GM08714 (cell line): ENCODE measurements around the gene EFL1.

Experiments
- H3K4me3 ChIP-seq: fragments of 200-500 bp; sonication (Bioruptor generic); 2 replicates; pipeline ENCODE4 v1.5.1; 2014; ENCODE audit warnings: mild to moderate bottlenecking, low read length, inconsistent platforms
- ZNF274 ChIP-seq: IDR thresholded peaks from 2 replicates; pipeline ENCODE4 v1.6.1; 2012; ENCODE audit warnings: mild to moderate bottlenecking, low read depth, low read length

The EFL1 gene

DNA sequence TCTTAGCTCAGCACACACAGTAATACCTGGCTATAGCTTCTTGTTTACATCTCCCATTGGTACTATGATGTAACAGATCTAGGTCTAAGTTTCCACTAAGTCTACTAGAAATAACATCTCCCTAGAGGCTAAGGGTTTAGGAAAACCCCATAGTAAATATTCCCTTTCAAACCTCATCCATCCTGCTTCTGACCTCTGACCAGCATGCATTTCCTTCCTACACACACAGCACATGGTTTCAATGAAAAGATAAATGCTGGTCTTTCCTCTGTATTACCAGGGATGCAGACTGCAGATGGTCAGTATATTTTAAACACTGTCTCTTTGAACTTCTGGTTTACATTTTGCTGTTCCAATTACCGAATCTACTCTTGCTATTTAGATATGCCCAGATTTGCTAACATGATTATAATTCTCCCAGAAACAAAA lies 96.6 kb downstream of the EFL1 start:
- H3K4me3 ChIP-seq, result no peak overlapping the region
- no peak for TF ChIP-seq ZNF274

DNA sequence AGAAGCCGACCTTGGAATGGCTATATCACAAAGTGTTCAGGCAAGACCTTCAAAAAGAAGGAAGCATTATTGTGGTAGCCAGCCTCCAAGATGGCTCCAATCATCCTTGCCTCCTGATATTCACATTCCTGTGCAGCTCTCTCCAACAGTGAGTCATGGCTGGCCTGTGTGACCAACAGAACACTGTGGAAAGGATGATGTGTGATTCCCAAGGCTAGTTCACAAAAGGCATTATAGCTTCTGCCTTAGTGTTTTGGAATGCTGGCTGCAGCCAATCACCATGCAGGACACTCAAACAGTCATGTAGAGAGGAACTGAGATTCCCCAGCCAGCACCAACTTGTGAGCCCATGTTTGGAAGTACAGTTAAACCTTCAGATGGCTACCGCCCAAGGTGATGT lies 102.6 kb downstream of the EFL1 start:
- no peak for TF ChIP-seq ZNF274
- H3K4me3 ChIP-seq, result no peak overlapping the region

DNA sequence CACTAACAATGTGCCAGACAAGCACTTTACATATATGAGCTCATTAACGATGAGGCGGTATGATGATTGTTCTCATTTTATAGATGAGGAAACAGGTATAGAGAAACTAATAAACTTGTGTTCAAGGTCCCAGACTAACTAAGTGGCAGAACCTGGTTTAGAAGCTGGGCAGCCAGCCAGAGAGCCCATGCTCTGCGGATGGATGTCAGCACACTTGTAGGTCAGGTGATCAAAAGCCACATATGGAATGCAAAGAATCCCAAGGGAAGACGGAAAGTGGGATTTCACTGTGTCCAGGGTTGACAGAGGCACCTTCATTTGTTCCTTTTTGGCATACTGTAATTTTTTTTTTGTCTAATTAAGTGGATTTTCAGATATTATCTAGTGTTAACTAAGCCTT lies 103.7 kb downstream of the EFL1 start:
- no peak overlapping the region for H3K4me3 ChIP-seq
- no peak for TF ChIP-seq ZNF274

DNA sequence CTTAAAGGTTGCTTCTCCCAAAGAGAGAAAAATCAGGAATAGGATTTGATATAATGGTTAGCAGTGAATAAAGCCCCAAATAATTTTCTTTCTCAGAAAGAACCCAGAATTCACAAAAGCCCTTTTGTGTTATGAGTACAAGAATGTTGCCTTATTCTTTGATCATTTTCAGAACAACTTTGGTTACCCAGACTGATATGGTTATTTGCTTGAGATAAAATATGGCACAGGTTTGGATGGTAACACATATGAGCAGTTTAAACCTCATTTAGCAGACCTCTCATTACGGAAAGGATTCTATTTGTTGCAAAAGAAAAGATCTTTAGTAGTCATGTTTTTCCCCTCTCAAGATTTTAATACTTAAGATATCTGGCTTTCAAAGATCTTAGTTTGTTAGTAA lies 111.9 kb downstream of the EFL1 start:
- TF ChIP-seq ZNF274, result no peak
- H3K4me3 ChIP-seq, result no peak overlapping the region

DNA sequence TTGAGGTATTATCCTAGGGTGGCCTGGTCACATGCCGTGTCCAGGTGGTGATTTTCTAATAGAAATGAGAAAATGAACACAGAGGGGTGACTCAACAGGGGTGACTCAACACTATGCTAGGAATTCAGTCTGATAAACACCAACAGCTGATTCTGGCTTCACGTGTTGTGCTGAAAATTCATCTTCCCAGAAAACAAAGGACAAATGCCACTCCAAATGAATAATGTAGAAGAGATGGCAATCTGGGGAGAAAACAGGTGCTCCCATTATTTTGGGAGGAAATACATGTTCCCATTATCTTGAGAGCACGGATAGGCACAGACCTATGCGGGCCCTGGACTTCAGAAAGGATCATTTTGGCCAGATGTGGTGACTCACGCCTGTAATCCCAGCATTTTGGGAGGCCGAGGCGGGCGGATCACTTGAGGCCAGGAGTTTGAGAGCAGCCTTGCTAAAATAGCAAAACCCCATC lies 115.5 kb downstream of the EFL1 start:
- no peak overlapping the region for H3K4me3 ChIP-seq
- TF ChIP-seq ZNF274, result no peak

DNA sequence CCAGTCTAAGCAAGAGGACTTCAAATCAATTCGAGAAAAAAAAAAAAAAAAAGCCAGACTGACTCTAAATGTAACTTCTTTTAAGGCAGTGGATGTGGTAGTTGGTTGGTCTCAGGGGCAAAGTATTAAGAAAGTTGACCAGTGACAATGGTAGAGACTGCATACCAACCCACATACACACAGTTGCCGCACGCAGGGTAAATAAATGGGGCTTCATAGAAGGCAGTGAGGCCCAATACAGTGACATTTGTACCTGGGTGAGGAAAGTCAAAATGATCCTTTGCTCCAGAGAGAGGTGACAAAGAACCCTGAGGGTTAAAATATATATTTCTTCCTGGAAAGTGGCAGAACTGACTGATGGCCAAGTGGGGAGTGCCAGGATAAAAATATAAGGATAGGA lies 116.0 kb downstream of the EFL1 start:
- no peak for TF ChIP-seq ZNF274
- H3K4me3 ChIP-seq, result no peak overlapping the region

DNA sequence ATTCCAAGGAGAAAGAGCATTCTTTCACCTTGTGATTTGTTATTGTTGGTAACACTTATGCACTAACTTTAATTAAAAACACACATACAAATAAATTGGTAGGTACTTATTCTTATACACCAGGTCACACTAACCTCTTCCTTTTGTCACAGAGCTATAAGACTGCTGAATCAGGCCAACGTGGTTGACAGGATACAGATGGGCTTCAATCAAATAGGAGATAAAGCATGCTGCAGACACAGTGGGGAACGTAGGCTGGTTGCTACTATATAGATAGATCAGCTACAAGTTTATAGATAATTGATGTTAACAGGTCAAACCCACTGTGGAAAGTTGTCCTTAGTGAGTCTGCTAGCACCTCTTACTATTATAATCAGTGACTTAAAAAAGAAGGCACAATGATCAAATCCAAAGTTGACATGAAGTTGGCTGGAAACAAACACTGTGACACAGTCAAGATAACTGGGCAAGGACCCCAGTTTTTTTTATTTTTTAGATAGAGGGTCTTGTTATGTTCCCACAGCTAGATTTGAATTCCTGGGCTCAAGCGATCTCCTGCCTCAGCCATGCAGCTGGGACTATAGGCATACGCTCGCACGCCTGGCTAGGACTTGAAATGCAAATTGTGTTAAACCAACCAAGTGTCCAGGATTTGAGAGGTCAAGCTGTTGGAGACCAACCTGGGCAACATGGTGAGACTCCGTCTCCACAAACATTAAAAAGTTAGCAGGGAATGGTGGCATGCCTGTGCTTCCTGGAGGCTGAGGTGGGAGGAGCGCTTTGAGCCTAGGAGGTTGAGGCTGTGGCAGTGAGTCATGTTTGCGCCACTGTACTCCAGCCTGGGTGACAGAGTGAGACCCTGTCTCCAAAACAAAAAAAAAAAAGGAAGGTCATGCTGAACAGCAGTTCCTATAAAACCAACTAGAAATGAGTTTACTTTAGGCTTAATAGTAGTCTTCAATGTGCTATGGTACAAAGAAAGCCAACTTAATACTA lies 118.8 kb downstream of the EFL1 start:
- no peak for TF ChIP-seq ZNF274
- no peak overlapping the region for H3K4me3 ChIP-seq

DNA sequence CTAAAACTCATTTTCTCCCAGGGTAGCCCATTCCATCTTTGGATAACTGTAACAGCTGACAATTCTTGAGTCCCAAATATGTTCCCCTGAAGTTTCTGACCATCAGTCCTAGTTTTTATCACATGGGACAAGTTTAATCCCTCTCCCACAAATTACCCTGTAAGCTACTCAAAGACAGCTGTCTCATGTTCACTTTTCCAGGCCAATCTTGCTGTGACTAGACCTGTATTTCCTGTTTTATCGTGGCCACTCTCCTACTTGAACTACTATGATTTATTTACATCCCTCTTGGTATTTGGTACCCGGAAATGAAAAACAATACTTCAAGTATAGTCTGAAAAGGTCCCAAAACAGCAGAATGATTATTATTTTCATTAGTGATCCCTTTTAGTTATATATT lies 121.6 kb downstream of the EFL1 start:
- no peak for TF ChIP-seq ZNF274
- H3K4me3 ChIP-seq, result no peak overlapping the region

DNA sequence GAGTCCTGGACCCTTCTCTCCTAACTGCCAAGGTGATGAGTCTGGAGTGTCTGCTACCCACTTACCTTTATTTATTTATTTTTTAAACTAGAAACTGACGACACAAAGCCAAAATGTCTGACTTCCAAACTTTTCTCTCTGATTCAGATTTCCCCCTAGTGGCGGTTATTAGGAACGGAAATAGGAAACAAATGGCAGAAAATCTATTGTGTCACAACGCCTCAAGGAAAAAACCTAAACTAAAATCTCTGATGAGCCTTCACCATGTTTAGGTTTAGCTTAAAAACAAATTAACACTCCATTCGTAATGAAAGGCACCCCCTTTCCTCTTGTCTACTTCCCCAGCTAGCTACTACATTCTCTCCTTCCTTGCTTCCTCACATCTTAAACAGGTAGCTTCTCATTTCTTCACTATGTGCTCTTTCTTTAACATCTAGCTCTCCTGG lies 122.7 kb downstream of the EFL1 start:
- H3K4me3 ChIP-seq, result no peak overlapping the region
- no peak for TF ChIP-seq ZNF274

DNA sequence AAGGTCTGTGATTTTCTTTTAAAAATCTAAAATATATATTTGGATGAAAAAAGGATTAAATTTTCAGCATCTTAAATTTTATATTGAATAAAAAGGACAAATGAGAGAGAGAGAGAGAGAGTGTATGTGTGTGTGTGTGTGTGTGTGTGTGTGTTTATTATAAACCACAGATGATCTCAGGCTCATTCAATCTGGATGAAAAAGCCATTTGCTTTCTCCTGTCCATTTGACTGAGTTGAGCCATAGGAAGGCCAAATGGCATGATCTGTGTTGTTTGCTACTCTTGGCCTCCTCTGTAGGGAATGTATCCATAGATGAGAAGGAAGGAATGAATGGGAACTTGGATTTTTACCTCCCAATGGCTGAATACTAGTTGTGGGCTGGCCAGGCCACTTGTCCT lies 124.2 kb downstream of the EFL1 start:
- H3K4me3 ChIP-seq, result no peak overlapping the region
- no peak for TF ChIP-seq ZNF274

DNA sequence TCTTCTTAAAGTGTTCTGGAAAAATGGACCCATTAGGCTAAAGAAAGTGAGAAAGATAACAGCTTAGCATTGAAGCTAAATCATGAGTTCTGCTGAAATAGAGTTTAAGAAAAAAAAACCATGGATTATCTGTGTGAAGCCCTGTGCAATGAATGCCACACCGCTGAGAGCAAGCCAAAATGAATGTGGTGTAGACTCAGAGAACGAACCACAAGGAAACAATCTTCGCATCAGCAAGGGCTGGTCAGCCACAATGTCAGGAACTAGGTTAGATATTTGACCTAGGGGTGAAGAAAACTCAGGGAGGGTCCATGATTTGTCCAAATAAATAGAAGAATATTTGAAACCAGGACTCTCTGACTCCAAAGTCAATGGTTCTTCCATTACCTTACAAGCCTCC lies 125.3 kb downstream of the EFL1 start:
- no peak overlapping the region for H3K4me3 ChIP-seq
- no peak for TF ChIP-seq ZNF274

DNA sequence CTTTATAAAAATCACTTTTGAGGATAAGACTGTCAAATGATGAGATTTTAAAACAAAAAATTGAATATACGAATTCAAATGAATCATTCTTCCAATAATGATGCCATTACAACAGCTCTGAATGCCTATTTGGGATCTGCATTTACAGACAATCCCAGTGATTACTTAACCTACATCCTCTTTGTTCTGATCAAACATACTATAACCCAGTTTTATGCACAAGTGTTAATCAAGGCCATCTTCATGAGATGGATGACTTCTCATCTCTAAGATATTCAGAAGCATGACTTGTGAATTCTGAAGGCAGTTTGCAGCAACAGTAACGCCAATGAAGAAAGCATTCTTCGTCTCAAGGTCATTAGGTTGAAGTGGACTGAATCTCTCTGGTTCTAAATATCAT lies 126.4 kb downstream of the EFL1 start:
- no peak overlapping the region for H3K4me3 ChIP-seq
- TF ChIP-seq ZNF274, result no peak

DNA sequence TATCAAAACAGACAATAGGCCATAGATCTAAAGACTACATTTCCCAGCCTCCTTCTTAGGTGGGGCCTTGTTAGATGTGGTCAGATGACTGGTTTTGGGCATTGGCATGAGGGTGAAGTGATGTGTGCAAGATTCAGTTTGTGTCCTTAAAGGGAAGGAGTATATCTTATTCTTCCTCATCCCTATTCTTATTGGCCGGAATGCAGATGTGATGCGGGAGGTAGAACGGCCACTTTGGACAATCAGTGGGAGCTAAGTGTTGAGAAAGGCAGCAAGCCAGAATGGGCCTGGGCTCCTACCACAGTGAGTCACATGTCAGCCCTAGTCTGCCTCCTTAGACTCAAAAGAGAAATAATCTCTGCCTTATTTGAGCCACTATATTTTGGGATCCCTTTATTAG lies 126.9 kb downstream of the EFL1 start:
- H3K4me3 ChIP-seq, result no peak overlapping the region
- TF ChIP-seq ZNF274, result no peak

DNA sequence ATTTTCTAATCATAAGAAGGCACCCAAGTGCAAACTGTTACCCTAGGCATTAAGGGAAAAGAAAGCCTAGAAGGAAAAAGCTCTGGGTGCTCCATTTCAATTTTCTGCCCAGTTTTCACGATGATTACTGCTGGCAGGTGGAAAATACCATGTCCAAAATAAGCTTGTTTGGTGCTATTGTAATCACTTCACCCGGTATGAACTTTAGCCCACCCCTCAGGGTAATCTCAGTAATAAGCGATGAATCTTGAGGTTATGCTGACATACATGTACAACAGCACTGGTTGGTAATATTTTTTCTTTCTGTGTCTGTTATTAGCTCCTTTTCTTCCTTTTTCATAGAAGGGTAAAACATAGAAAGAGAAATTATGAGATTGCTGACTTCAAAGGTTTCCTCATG lies 128.1 kb downstream of the EFL1 start:
- no peak for TF ChIP-seq ZNF274
- H3K4me3 ChIP-seq, result no peak overlapping the region

DNA sequence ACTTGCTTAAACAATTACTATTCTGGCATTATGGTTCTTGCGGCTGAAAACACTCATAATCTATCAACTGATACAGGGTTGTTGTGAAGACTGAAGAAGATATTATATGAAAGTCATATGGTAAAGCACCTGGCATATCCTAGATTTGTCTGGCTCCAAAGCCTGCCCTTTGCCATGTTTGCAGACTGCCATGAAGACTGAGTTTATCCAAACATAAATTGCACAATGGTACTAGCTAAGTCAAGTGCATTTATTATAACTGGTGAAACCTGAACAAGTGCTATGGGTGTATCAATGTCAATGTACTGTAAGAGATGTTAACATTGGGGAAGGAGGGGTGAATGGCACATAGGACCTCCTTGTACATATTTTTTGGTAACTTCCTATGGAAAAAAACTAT lies 129.3 kb downstream of the EFL1 start:
- no peak for TF ChIP-seq ZNF274
- no peak overlapping the region for H3K4me3 ChIP-seq

DNA sequence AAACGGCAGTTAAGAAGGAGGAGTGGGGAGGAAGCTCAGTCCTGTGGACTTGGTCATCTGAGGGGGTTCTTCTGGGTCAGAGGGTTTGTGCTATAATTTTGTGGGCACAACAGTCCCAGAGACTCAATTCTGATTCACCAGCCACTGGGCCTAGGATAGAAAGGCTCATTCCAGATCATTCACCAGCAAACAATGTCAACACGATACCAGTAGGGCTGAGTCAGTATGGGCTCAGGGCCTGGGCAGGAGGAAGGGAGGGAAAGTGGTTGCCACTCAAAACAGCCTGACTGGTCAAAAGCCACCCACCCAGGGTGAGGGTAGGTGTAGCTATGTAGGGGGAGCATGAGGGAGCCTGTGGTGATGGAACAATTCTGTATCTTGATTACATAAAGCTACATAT lies 129.8 kb downstream of the EFL1 start:
- TF ChIP-seq ZNF274, result no peak
- no peak overlapping the region for H3K4me3 ChIP-seq

DNA sequence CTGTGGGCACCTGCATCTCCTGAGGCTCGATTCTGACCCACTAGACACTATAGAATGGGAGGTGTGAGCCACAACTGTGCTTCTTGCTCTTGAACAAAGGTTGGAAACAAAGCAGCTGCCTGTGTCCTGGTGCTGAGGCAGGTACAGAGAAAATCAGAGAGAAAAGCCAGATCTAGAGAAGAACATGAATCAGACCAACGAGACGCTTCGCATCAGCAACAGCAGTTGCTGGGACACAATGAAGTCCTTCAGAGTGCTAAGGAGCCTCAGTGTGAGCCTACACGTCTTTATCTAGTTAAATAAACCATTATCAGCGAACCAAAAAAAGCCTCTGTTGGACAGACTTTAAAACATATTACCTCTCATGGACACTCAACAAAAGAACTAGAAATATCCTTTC lies 130.4 kb downstream of the EFL1 start:
- TF ChIP-seq ZNF274, result no peak
- H3K4me3 ChIP-seq, result no peak overlapping the region
